ENCODE data around the gene MYOCD. TPM values are rescaled to one million over a fixed set of nuclear protein-coding genes. Genes with fewer than 3 reads are reported as not detected.

Gene MYOCD
- total and polyA plus RNA-seq, 4 donors, result 0.05 to 0.59 (median 0.23) TPM

GRCh38 chr17:12729086-12729485 is 63.4 kb downstream of the MYOCD start:
- Histone ChIP-seq H3K4me1 (ENCODE audit: control insufficient read depth in 4 of 4, insufficient read depth in 4 of 4, low read length in 3 of 4) (no peaks in the 10 kb centered on the region), H3K9me3 (ENCODE audit: control insufficient read depth in 4 of 4, low read length in 3 of 4) (no peaks in the 10 kb centered on the region), H3K27me3 (ENCODE audit: control insufficient read depth in 4 of 4, insufficient read depth in 4 of 4, low read length in 3 of 4) (no peaks in the 10 kb centered on the region), H3K36me3 (ENCODE audit: control insufficient read depth in 4 of 4, insufficient read depth in 3 of 4, low read depth in 1 of 4, low read length in 3 of 4) (no peaks in the 10 kb centered on the region), H3K9ac (ENCODE audit: low read depth in 1 of 2, low read length in 2 of 2) (no peak overlapping the region), H3K27ac (ENCODE audit: low read depth in 1 of 2, low read length in 2 of 2) (no peak overlapping the region), H3K4me3 (ENCODE audit: low read depth in 1 of 3, low read length in 3 of 3) (no peak overlapping the region)
- TF ChIP-seq, protein P1, sequence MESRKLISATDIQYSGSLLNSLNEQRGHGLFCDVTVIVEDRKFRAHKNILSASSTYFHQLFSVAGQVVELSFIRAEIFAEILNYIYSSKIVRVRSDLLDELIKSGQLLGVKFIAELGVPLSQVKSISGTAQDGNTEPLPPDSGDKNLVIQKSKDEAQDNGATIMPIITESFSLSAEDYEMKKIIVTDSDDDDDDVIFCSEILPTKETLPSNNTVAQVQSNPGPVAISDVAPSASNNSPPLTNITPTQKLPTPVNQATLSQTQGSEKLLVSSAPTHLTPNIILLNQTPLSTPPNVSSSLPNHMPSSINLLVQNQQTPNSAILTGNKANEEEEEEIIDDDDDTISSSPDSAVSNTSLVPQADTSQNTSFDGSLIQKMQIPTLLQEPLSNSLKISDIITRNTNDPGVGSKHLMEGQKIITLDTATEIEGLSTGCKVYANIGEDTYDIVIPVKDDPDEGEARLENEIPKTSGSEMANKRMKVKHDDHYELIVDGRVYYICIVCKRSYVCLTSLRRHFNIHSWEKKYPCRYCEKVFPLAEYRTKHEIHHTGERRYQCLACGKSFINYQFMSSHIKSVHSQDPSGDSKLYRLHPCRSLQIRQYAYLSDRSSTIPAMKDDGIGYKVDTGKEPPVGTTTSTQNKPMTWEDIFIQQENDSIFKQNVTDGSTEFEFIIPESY (IDR thresholded peaks at IDR 0.05), result no peak
- no peak for TF ChIP-seq RAD21 (IDR thresholded peaks at IDR 0.05)
- no peak for TF ChIP-seq HNF4A (conservative IDR thresholded peaks at IDR 0.05)
- TF ChIP-seq HNF4G (IDR thresholded peaks at IDR 0.05), result no peak
- TF ChIP-seq, protein P2, sequence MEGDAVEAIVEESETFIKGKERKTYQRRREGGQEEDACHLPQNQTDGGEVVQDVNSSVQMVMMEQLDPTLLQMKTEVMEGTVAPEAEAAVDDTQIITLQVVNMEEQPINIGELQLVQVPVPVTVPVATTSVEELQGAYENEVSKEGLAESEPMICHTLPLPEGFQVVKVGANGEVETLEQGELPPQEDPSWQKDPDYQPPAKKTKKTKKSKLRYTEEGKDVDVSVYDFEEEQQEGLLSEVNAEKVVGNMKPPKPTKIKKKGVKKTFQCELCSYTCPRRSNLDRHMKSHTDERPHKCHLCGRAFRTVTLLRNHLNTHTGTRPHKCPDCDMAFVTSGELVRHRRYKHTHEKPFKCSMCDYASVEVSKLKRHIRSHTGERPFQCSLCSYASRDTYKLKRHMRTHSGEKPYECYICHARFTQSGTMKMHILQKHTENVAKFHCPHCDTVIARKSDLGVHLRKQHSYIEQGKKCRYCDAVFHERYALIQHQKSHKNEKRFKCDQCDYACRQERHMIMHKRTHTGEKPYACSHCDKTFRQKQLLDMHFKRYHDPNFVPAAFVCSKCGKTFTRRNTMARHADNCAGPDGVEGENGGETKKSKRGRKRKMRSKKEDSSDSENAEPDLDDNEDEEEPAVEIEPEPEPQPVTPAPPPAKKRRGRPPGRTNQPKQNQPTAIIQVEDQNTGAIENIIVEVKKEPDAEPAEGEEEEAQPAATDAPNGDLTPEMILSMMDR (IDR thresholded peaks at IDR 0.05; ENCODE audit: low read depth, low read length, missing input control), result no peak
- no peak for TF ChIP-seq REST (IDR thresholded peaks at IDR 0.05)
- no peak for DNase-seq (ENCODE audit: low spot score)
- WGBS, result 74% methylated on average over 5 of the region's 5 CpGs

- WGBS, result 89% methylated on average over 5 of the region's 5 CpGs
- Histone ChIP-seq H3K27me3 (ENCODE audit: control insufficient read depth in 4 of 4, insufficient read depth in 4 of 4, low read length in 3 of 4) (peaks cover 0 to under 1% (median 0%) of the 10 kb centered on the region in 4 donors), H3K36me3 (ENCODE audit: control insufficient read depth in 4 of 4, insufficient read depth in 3 of 4, low read depth in 1 of 4, low read length in 3 of 4) (no peaks in the 10 kb centered on the region), H3K9me3 (ENCODE audit: control insufficient read depth in 4 of 4, low read length in 3 of 4) (no peaks in the 10 kb centered on the region), H3K27ac (ENCODE audit: low read depth in 1 of 2, low read length in 2 of 2) (no peak overlapping the region), H3K4me3 (ENCODE audit: low read depth in 1 of 3, low read length in 3 of 3) (no peak overlapping the region), H3K4me1 (ENCODE audit: control insufficient read depth in 4 of 4, insufficient read depth in 4 of 4, low read length in 3 of 4) (no peaks in the 10 kb centered on the region), H3K9ac (ENCODE audit: low read depth in 1 of 2, low read length in 2 of 2) (no peak overlapping the region)
- TF ChIP-seq RXRA (IDR thresholded peaks at IDR 0.05) (no peak), FOXA1 (IDR thresholded peaks at IDR 0.05) (no peak), REST (IDR thresholded peaks at IDR 0.05) (no peak), JUND (IDR thresholded peaks at IDR 0.05) (no peak), NR2F2 (IDR thresholded peaks at IDR 0.05) (no peak), TAF1 (conservative IDR thresholded peaks at IDR 0.05) (no peak), RAD21 (IDR thresholded peaks at IDR 0.05) (no peak), EGR1 (IDR thresholded peaks at IDR 0.05; ENCODE audit: low read depth in 2 of 2) (no peak), ATF3 (IDR thresholded peaks at IDR 0.05) (no peak), SP1 (IDR thresholded peaks at IDR 0.05) (no peak), GABPA (IDR thresholded peaks at IDR 0.05 in 1 of 2, conservative IDR thresholded peaks at IDR 0.05 in 1 of 2) (no peak), YY1 (IDR thresholded peaks at IDR 0.05) (no peak)
- TF ChIP-seq, protein P3, sequence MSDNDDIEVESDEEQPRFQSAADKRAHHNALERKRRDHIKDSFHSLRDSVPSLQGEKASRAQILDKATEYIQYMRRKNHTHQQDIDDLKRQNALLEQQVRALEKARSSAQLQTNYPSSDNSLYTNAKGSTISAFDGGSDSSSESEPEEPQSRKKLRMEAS (IDR thresholded peaks at IDR 0.05), result no peak
- TF ChIP-seq, protein P1 (IDR thresholded peaks at IDR 0.05), result no peak
- DNase-seq (ENCODE audit: low spot score), result no peak
These were observed 64.7 kb downstream of the MYOCD start for GRCh38 chr17:12730421-12730820.
